ENCODE measurements around the gene CRADD.

CRADD gene

DNA sequence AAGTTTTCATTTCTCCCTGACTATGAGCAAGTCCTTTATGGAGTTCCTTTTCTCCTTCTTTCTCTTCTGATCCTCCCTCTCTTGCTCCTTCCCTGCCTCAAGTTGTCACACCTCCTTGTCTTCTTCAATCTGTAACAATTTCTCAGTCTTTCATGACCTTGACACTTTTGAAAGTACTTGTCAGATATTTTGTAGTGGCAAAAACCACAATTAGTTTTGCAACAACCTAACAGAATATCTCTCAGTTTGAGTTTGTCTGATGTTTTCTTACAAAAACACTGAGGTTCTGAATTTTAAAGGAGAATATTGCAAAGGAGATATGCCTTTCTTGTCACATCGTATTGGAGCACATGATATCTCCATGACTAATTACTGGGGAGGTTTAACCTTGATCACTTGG is 4.1 kb upstream of the CRADD start:
- no peak for DNase-seq

- no peak for DNase-seq
These were observed 2.8 kb upstream of the CRADD start for GRCh38 chr12:93674386-93674785.

DNA sequence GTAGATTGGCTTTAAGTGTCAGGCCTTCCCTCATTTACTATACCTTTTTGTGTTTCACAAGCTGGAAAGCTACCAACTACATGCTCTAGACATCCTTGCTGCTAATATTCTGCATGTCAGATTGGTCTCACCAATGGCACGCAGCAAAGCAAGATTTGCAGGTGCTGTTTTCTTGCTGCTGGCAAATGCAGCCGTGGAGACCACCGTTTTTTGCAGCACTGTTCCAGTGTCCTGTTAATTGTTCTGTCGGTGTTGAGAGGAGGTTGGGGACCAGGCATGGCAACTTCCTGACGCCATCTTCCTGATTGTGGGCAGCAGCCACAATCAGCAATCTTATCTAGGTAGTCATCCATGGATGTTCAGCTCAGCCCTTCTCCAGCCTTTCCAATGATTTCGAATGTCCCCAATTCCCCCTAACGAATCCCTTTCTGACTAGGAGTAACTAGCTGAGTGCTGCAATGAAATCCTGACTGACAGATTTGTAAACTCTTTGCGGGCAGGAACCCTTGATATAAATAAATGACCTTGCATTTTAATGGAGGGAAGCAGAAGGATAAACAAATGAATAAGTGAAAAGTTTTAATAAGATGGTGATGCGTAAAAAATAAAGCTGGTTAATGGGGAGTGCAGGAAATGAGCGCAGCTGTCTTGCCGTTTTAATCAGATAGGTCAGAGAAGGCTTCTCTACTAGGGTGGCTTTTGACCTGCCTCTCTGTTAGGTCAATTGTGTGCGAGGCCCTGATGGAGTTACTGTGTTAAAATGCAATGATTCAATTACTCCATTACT is 574 bp upstream of the CRADD start:
- no peak for DNase-seq

- DNase-seq, result no peak
These were observed 1.6 kb downstream of the CRADD start for GRCh38 chr12:93678779-93679178.

- DNase-seq, result no peak
These were observed 2.2 kb downstream of the CRADD start for GRCh38 chr12:93679308-93679925.

DNA sequence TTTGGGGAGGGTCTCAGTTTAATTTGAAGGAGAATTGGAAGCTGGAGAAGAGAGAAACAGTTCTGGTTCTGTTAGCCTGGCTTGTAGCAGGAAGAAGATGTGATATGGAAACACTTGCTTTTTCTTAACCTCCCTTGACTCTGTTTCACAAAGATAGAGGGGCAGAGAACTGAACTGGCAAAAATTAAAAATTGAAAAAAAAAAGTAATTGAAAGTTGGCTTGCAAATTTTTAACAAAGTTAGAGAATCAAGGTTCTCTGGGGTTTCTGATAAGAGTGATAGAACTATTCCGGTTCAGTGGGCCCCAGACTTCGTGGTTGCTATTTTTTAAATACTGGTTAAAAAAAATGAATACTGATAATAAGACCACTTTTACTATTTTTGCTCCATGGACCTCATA is 2.8 kb downstream of the CRADD start:
- DNase-seq, result no peak

- no peak for DNase-seq
These were observed 5.7 kb downstream of the CRADD start for GRCh38 chr12:93682846-93683261.

GRCh38 chr12:93683410-93683809 is 6.2 kb downstream of the CRADD start:
- DNase-seq, result no peak

DNA sequence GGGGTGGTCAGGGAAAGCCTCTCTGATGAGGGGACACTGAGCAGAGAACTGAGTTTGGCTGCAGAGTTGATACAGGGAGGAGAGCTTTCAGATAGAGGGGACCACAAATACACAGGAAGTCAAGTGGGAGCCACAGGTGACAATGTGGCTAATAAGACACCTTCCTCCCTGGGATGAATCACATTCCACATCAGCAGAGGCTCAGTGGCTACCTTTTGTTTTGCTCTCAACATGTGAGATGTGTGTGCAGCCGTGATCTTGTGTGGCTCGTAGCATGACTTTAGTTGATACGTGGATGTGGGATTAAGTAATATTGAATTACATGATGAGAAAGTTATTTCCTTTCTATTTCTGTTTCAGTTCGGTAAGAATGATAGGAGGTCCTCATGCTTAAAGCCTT is 7.5 kb downstream of the CRADD start:
- no peak for DNase-seq

DNA sequence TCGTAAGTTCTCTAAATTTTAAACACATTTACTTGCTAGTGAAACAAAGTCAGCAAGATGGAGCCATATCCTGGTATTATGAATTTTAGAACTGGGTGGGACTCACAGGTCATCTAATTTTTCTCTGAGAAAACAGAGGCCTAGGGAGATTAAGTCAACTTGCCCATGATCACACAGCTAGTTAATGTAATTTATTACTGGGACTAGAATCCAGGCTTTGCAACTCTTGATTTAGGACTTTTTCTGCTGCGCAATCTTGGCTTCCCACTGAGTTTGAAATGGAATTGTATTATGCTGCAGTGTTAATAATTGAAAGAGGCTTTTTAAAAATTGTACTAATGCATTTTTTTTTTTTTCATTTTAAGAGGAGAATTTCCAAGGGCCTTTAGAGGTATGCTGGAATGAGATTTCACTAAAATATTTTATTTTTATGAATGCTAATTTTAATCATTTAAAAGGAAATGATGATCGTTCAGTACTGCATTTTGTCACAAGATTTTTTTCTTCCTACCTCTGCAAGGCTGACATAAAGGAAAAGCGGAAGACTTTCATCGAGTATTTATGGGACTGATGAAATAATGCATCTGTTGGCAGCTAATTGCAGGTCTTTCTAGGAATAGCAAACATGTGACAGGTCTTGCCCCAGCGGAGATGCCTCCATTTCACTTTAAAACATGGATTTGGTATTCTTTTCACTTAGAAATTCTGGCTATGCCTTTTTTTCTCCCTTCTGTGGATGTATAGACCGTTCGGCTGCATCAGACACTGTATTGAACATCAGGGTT is 9.6 kb downstream of the CRADD start:
- DNase-seq, result no peak

GRCh38 chr12:93689076-93689834 is 12.1 kb downstream of the CRADD start:
- no peak for DNase-seq

DNA sequence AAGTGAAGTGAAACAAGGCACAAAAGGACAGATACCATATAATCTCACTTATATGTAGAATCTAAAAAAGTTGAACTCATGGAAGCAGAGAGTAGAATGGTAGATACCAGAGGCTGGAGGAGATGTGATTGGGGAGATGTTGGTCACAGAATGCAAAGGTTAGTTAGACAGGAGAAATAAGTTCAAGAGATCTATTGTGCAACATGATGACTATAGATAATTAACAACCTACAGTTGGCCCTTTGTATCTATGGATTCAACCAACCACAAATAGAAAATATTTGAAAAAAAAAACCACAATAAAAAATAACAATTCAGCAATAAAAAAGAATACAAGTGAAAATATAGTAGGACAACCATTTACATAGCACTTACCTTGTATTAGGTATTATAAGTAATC is 19.3 kb downstream of the CRADD start:
- DNase-seq, result no peak

- no peak for DNase-seq
These were observed 21.3 kb downstream of the CRADD start for GRCh38 chr12:93698307-93699092.

DNA sequence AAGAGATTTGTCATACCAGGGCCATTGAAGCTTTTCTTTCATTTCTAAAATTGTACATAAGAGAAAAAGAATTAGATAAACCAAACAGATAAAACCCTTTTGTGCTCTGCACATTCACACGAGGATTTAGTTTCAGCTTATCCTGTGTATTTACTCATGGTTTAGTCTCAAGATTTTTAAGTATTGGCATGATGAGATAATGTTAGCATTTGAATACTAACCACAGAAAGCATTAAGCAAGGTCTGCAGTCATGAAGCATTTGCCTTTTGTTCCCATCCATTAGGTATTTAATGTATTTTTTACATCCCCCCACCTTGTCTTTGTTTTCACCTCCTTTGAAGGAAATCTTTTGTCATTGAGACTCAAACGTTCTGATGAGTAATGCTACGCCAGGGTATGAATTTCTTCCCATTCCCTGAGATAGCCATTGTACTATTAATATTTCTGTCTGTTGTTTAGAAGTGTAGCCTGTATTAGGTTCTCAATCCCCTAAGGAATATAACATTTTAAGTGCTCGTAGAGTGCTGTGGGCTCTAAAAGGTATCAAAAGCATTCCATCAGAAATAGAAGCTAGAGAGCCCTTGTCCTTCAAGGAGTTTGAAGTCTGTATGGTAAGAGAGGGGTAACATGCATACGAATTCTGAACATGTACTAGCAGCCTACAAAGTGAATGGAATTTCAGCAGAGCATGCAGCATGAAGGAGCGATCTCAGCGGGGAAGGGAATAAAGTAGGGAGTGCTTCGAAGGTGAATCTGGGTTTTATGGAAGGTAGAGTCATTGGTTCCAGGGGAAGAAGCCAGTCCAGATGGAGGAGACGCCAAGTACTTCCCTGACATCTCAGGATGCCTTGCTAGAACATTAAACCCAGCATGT is 22.3 kb downstream of the CRADD start:
- no peak for DNase-seq

GRCh38 chr12:93702707-93703315 is 25.6 kb downstream of the CRADD start:
- DNase-seq, result no peak

- no peak for DNase-seq
These were observed 26.9 kb downstream of the CRADD start for GRCh38 chr12:93704122-93704521.

DNA sequence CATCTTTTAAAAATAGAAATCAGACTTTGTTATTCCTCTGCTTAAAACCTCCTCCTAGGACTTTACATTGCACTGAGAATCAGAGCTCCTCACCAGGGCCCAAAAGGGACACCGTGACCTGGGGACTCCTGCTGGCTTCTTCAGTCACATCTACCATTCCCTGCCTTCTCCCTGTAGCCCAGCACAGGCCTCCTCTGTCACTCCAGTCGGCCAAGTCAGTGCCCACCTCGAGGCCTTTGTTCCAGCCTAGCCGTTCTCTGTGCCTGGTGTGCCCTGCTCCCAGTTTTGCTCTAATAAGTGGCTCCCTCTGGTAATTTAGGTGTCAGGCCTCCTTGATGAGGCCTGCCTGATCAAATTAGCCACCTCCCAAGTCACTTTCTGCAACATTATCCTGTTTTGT is 27.4 kb downstream of the CRADD start:
- no peak for DNase-seq

DNA sequence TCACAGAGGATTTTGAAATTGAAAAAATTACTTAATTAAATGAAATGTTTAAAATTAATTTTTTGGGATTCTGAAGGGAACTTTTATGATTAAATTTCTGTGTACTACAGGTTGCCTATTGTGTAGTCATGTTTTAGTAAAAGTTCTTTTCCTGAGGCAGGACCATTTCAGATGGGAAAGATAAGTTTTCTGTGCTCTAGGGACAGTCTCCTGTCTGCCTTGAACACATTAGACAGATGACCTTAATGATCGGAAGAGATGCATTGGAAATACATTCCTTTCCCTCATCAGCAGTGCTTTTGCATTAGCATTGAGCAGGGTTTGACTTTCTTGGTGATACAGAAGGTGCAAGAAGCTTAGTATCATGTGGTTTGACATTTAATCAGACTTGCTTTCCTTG is 28.1 kb downstream of the CRADD start:
- DNase-seq, result no peak

DNA sequence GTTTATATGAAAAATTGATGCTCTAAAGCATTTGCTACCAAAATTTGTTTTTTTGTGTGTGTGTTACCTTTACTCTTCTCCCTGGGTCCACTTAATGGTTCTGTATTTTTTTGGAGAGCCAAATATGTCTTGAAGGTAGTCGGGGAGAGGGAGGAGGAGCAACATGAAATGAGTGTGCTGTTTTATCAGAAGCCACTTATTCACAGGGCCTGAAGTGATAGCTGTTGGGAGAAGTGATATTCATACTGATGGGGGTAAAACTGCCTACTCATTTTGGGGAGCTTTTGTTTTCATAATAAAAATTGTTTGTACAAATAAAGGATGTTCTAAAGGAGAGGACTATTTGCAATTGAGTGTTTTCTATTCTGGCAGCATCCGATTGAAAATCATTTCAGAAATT is 29.2 kb downstream of the CRADD start:
- no peak for DNase-seq

DNA sequence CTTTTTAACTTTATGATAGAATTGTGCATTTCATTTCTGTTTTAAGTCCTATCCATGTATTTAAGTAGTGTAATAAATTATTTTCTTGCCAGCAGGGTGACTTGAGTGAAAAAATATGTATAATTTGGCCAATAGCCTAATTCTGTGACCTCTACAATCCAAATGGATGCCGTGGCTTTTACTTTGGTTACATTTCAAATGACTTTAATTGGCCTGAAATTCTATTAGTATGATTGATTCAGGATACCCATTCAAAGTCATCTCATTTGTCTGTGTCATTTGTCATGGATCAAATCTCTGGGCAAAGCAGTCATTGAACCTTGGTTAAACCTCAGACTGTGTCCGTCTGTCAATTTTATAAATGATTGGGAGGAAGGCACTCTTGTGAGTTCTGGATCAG is 29.6 kb downstream of the CRADD start:
- DNase-seq, result no peak

DNA sequence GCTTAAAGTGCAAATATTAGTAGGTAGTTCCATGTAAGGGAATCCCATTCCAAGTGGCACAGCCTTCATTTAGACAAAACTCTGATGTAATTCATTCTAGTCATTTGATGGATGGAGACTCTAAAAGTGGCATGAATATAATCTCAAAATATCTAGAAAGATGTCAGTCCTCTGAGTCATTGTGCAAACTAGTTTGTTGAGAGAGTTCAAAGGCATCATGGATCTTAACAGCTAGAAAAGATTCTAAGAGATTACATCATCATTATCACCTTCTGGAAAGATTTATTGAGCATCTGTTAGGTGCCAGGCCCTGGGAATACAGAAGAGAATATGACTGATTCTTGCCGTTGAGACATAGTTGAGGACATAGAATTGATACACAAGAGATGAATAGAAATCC is 30.7 kb downstream of the CRADD start:
- DNase-seq, result no peak

All from left hindlimb (tissue), 1 donor.